Measurements from ENCODE around the gene NCOA7. TPM values are rescaled to one million over a fixed set of nuclear protein-coding genes. Genes with fewer than 3 reads are reported as not detected.

Gene NCOA7
- polyA plus RNA-seq, 1 of the 3 experiments (the other 2 are of a cell fraction) = 16.3 TPM

GRCh38 chr6:125853168-125853567 lies 62.4 kb downstream of the NCOA7 start:
- no peak for DNase-seq
- H3K27me3 ChIP-seq (ENCODE audit: insufficient read depth) = no peaks in the 10 kb centered on the region
- CTCF ChIA-PET = interaction anchor here (0.7 kb wide), 1 partner anchor 9 kb away, joined by 3 read pairs; no protein-coding TSS in a partner anchor
- H2AFZ ChIP-seq (ENCODE audit: low read depth) = no peak overlapping the region
- peaks cover 0 to 5% of the 10 kb centered on the region in 2 experiments for H3K36me3 ChIP-seq (replicated peaks in 1 of 2; ENCODE audit: control insufficient read depth in 1 of 2, insufficient read depth in 2 of 2, low read length in 1 of 2)
- no peak overlapping the region for H3K4me3 ChIP-seq (ENCODE audit: low read depth in 2 of 2, low read length in 1 of 2)
- TF ChIP-seq MXI1 (IDR thresholded peaks at IDR 0.05; ENCODE audit: low read depth, low read length) (no peak), TAF1 (IDR thresholded peaks at IDR 0.05; ENCODE audit: borderline replicate concordance, low read depth, low read length) (no peak)
- no peaks in the 10 kb centered on the region for H3F3A ChIP-seq (replicated peaks; ENCODE audit: insufficient read depth)
- no peak overlapping the region for H3K4me2 ChIP-seq
- peaks cover 6% of the 10 kb centered on the region for H3K79me2 ChIP-seq (ENCODE audit: insufficient read depth)
- 89% methylated on average over 1 of the region's 1 CpG for whole genome bisulfite sequencing (ENCODE audit: low lambda C conversion rate)
- H3K27ac ChIP-seq (ENCODE audit: low read depth in 2 of 2, low read length in 1 of 2) = no peak overlapping the region
- no peak overlapping the region for H3K9ac ChIP-seq
- POLR2A ChIA-PET = no interaction called here
- no peaks in the 10 kb centered on the region; a peak in 1 of 4 replicates for H3K4me1 ChIP-seq (ENCODE audit: control insufficient read depth in 1 of 2, insufficient read depth in 2 of 2, low read depth in 1 of 2, low read length in 1 of 2)
- H3K9me3 ChIP-seq = no peaks in the 10 kb centered on the region
- no peaks in the 10 kb centered on the region for H3K9me2 ChIP-seq
- H4K20me1 ChIP-seq (ENCODE audit: insufficient read depth) = no peaks in the 10 kb centered on the region

- Histone ChIP-seq H4K20me1 (ENCODE audit: insufficient read depth) (no peaks in the 10 kb centered on the region), H3K9ac (no peak overlapping the region), H3K9me3 (no peaks in the 10 kb centered on the region), H3K9me2 (no peaks in the 10 kb centered on the region), H2AFZ (ENCODE audit: low read depth) (no peak overlapping the region), H3K4me3 (ENCODE audit: low read depth in 2 of 2, low read length in 1 of 2) (no peak overlapping the region), H3K27ac (ENCODE audit: low read depth in 2 of 2, low read length in 1 of 2) (no peak overlapping the region), H3K4me1 (ENCODE audit: control insufficient read depth in 1 of 2, insufficient read depth in 2 of 2, low read depth in 1 of 2, low read length in 1 of 2) (no peaks in the 10 kb centered on the region; a peak in 2 of 4 replicates), H3K4me2 (no peak overlapping the region), H3K36me3 (replicated peaks in 1 of 2; ENCODE audit: control insufficient read depth in 1 of 2, insufficient read depth in 2 of 2, low read length in 1 of 2) (peaks cover 0 to 5% of the 10 kb centered on the region in 2 experiments), H3K27me3 (ENCODE audit: insufficient read depth) (no peaks in the 10 kb centered on the region), H3K79me2 (ENCODE audit: insufficient read depth) (peaks cover 6% of the 10 kb centered on the region), H3F3A (replicated peaks; ENCODE audit: insufficient read depth) (no peaks in the 10 kb centered on the region)
- 91% methylated on average over 1 of the region's 1 CpG for WGBS (ENCODE audit: low lambda C conversion rate)
- ChIA-PET CTCF (interaction anchor here (0.7 to 1.5 kb wide), 2 partner anchors 8 to 62 kb away, joined by 3 to 5 read pairs; partner anchors contain the start of gene NCOA7), POLR2A (no interaction called here)
- no peak for DNase-seq
- TF ChIP-seq, protein P1, sequence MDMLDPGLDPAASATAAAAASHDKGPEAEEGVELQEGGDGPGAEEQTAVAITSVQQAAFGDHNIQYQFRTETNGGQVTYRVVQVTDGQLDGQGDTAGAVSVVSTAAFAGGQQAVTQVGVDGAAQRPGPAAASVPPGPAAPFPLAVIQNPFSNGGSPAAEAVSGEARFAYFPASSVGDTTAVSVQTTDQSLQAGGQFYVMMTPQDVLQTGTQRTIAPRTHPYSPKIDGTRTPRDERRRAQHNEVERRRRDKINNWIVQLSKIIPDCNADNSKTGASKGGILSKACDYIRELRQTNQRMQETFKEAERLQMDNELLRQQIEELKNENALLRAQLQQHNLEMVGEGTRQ (IDR thresholded peaks at IDR 0.05; ENCODE audit: borderline replicate concordance, low read depth, low read length) = no peak
- TF ChIP-seq CTCF (IDR thresholded peaks at IDR 0.05) (no peak), YY1 (IDR thresholded peaks at IDR 0.05; ENCODE audit: low read depth) (no peak), TAF1 (IDR thresholded peaks at IDR 0.05; ENCODE audit: borderline replicate concordance, low read depth, low read length) (no peak), NRF1 (IDR thresholded peaks at IDR 0.05; ENCODE audit: low read depth, low read length) (no peak), FOXJ3 (CRISPR knock-in tag; IDR thresholded peaks at IDR 0.05) (no peak), GATA2 (CRISPR knock-in tag; IDR thresholded peaks at IDR 0.05) (no peak), MXI1 (IDR thresholded peaks at IDR 0.05; ENCODE audit: low read depth, low read length) (no peak), USF1 (IDR thresholded peaks at IDR 0.05; ENCODE audit: borderline replicate concordance, low read depth) (no peak), EP300 (IDR thresholded peaks at IDR 0.05; ENCODE audit: borderline replicate concordance in 1 of 2, low read depth in 1 of 2, low read length in 1 of 2) (no peak), SIN3A (IDR thresholded peaks at IDR 0.05; ENCODE audit: borderline replicate concordance, low read depth, low read length) (no peak), MAX (IDR thresholded peaks at IDR 0.05; ENCODE audit: low read depth) (no peak), EZH2phosphoT487 (IDR thresholded peaks at IDR 0.05; ENCODE audit: borderline replicate concordance, low read depth) (no peak), JUND (IDR thresholded peaks at IDR 0.05) (no peak)
- TF ChIP-seq, protein P2, sequence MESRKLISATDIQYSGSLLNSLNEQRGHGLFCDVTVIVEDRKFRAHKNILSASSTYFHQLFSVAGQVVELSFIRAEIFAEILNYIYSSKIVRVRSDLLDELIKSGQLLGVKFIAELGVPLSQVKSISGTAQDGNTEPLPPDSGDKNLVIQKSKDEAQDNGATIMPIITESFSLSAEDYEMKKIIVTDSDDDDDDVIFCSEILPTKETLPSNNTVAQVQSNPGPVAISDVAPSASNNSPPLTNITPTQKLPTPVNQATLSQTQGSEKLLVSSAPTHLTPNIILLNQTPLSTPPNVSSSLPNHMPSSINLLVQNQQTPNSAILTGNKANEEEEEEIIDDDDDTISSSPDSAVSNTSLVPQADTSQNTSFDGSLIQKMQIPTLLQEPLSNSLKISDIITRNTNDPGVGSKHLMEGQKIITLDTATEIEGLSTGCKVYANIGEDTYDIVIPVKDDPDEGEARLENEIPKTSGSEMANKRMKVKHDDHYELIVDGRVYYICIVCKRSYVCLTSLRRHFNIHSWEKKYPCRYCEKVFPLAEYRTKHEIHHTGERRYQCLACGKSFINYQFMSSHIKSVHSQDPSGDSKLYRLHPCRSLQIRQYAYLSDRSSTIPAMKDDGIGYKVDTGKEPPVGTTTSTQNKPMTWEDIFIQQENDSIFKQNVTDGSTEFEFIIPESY (IDR thresholded peaks at IDR 0.05; ENCODE audit: borderline replicate concordance, low read depth) = no peak
- TF ChIP-seq, protein P3, sequence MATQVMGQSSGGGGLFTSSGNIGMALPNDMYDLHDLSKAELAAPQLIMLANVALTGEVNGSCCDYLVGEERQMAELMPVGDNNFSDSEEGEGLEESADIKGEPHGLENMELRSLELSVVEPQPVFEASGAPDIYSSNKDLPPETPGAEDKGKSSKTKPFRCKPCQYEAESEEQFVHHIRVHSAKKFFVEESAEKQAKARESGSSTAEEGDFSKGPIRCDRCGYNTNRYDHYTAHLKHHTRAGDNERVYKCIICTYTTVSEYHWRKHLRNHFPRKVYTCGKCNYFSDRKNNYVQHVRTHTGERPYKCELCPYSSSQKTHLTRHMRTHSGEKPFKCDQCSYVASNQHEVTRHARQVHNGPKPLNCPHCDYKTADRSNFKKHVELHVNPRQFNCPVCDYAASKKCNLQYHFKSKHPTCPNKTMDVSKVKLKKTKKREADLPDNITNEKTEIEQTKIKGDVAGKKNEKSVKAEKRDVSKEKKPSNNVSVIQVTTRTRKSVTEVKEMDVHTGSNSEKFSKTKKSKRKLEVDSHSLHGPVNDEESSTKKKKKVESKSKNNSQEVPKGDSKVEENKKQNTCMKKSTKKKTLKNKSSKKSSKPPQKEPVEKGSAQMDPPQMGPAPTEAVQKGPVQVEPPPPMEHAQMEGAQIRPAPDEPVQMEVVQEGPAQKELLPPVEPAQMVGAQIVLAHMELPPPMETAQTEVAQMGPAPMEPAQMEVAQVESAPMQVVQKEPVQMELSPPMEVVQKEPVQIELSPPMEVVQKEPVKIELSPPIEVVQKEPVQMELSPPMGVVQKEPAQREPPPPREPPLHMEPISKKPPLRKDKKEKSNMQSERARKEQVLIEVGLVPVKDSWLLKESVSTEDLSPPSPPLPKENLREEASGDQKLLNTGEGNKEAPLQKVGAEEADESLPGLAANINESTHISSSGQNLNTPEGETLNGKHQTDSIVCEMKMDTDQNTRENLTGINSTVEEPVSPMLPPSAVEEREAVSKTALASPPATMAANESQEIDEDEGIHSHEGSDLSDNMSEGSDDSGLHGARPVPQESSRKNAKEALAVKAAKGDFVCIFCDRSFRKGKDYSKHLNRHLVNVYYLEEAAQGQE (IDR thresholded peaks at IDR 0.05; ENCODE audit: low read depth, low read length) = no peak
Observed at GRCh38 chr6:125853756-125854155, 63.0 kb downstream of the NCOA7 start.

All from SK-N-SH (cell line).